Ovary (tissue), 9 donors: ENCODE data around the gene OR2H2. TPM values are rescaled to one million over a fixed set of nuclear protein-coding genes. Genes with fewer than 3 reads are reported as not detected.

Source experiments
- DNase-seq, 5 donors: peaks; one replicate each; pipeline ENCODE4 v3.0.0-alpha.2; 2019 to 2020
- H3K27ac ChIP-seq, 2 donors: fragments of 200-600 bp; one replicate each; pipeline versions ENCODE4 v1.5.1 to v1.8.0; 2019 to 2022
- H3K27me3 ChIP-seq: fragments of 200-600 bp; one replicate; pipeline ENCODE4 v1.8.0; 2022
- H3K36me3 ChIP-seq: fragments of 200-600 bp; sonication (generic); one replicate; pipeline ENCODE4 v1.5.1; 2019
- H3K4me1 ChIP-seq: one replicate; pipeline ENCODE4 v1.8.1; 2013; ENCODE audit warnings: mild to moderate bottlenecking, moderate library complexity; ENCODE audit not compliant: insufficient read depth
- H3K4me3 ChIP-seq: fragments of 200-600 bp; sonication (generic); one replicate; pipeline ENCODE4 v1.5.1; 2017
- H3K9me3 ChIP-seq, 2 donors: fragments of 200-600 bp in 1 of 2; sonication (generic) in 1 of 2; one replicate each; pipeline versions ENCODE4 v1.5.1 to v1.8.1; 2013 to 2019; ENCODE audit warnings: mild to moderate bottlenecking in 1 of 2, moderate library complexity in 1 of 2
- EP300 ChIP-seq: sonication (generic); formaldehyde crosslinking; IDR thresholded peaks from one replicate; pipeline ENCODE4 v1.6.1; 2017; ENCODE audit warnings: antibody characterized with exemption
- POLR2A ChIP-seq: fragments of 450-650 bp; IDR thresholded peaks from one replicate; pipeline ENCODE4 v1.6.1; 2017; ENCODE audit warnings: antibody characterized with exemption, mild to moderate bottlenecking, moderate library complexity
- WGBS, 3 donors: extraction: QIAGEN DNeasy Blood & Tissue Kit in 1 of 3; methylation state at CpG; one replicate each; pipeline versions ENCODE4 v1.1.5 to v1.1.7; 2013 to 2017; 5-methylcytosine and 5-hydroxymethylcytosine counted together
- intact Hi-C, 4 donors: fragments of 100-400 bp; cut with DNase I; formaldehyde crosslinking; loops; one replicate each; pipeline versions ENCODE4 v1.11.0 to v1.15.1; 2022 to 2023
- polyA plus RNA-seq, 2 donors: library from polyadenylated mRNA; stranded (reverse); fragments of 200-250 nt in 1 of 2; fragments of 350-450 nt in 1 of 2; fragmentation: Illumina TruSeq in 1 of 2; extraction: RNeasy Lipid Tissue Mini Kit (QIAGEN cat#74804) in 1 of 2; gene quantifications; one replicate each; pipeline ENCODE4 v1.2.3, GENCODE V29; 2013 to 2014
- total RNA-seq, 7 donors: library from RNA; depleted of rRNA in 2 of 7; stranded (reverse); fragments of >200 nt in 2 of 7; fragmentation: NEBNext Ultra II Directional in 3 of 7; extraction: Animal tissue kit (Norgen Biotek cat#: 25700) in 3 of 7; gene quantifications; one replicate each; pipeline versions ENCODE4 v1.1.0 to v1.2.4, GENCODE V29; 2016 to 2023
- TF ChIP-seq, protein P1 (sequence below), 3 donors: fragments of 450-650 bp in 2 of 3; fragments of 200-600 bp in 1 of 3; IDR thresholded peaks; one replicate each; pipeline versions ENCODE4 v1.5.1 to v1.8.0; 2016 to 2022; ENCODE audit warnings: antibody characterized with exemption in 3 of 3, mild to moderate bottlenecking in 1 of 3
- donor health status: DM: no; HTN: no; CAD: no; lungs with moderate emphysema.
- donor health status: DM: no; HTN: no; CAD: no.
- donor health status: Bipolar disorder and iron deficiency.
- donor health status: DM: yes; HTN: yes; CAD: no.
- donor health status: DM: no; HTN: no; CAD: no.
- donor health status: DM: yes; HTN: yes; CAD: no.

Gene OR2H2
- total and polyA plus RNA-seq, 9 donors, result not detected

- Histone ChIP-seq H3K27ac (no peak overlapping the region), H3K27me3 (no peaks in the 10 kb centered on the region), H3K9me3 (no peaks in the 10 kb centered on the region), H3K4me1 (no peaks in the 10 kb centered on the region), H3K4me3 (no peak overlapping the region), H3K36me3 (no peaks in the 10 kb centered on the region)
- intact Hi-C loops, result no loop called here
- TF ChIP-seq EP300, result no peak
- no peak for TF ChIP-seq POLR2A
- TF ChIP-seq, protein P1, sequence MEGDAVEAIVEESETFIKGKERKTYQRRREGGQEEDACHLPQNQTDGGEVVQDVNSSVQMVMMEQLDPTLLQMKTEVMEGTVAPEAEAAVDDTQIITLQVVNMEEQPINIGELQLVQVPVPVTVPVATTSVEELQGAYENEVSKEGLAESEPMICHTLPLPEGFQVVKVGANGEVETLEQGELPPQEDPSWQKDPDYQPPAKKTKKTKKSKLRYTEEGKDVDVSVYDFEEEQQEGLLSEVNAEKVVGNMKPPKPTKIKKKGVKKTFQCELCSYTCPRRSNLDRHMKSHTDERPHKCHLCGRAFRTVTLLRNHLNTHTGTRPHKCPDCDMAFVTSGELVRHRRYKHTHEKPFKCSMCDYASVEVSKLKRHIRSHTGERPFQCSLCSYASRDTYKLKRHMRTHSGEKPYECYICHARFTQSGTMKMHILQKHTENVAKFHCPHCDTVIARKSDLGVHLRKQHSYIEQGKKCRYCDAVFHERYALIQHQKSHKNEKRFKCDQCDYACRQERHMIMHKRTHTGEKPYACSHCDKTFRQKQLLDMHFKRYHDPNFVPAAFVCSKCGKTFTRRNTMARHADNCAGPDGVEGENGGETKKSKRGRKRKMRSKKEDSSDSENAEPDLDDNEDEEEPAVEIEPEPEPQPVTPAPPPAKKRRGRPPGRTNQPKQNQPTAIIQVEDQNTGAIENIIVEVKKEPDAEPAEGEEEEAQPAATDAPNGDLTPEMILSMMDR (IDR thresholded peaks at IDR 0.05), result no peak
- 89 to 95% (median 93%) methylated on average over 4 of the region's 4 CpGs for WGBS, 3 donors
- DNase-seq, result no peak
Observed at GRCh38 chr6:29610540-29610939, 25.6 kb downstream of the OR2H2 start.

DNA sequence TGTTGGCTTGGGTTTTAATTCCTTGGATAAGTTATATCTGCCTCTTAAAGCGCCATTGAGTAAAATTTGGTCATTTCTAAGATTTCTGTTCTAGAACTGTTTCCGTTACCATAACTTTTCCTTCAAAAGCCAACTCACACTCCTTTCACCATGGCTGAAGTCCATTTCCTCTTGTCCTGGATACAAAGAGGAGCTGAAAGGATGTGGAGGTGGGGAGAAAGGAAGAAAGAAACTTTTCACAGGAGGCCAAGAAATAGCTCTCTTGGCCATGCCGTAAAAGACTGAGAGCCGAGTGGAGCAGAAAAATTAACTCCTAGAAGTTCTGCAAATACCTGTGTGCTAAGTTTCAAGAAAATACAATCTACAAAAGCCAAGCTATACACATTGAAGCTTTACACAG is 26.5 kb downstream of the OR2H2 start:
- WGBS, 3 donors, result 78 to 80% (median 80%) methylated on average over 4 of the region's 4 CpGs
- no peak overlapping the region for H3K4me3 ChIP-seq

GRCh38 chr6:29617782-29618554 is 33.0 kb downstream of the OR2H2 start:
- Histone ChIP-seq H3K27ac (no peak overlapping the region), H3K9me3 (no peaks in the 10 kb centered on the region), H3K4me3 (no peak overlapping the region), H3K4me1 (no peaks in the 10 kb centered on the region), H3K36me3 (no peaks in the 10 kb centered on the region), H3K27me3 (no peaks in the 10 kb centered on the region)
- intact Hi-C loops, result no loop called here
- WGBS, 3 donors, result 93 to 94% (median 93%) methylated on average over 8 of the region's 8 CpGs
- no peak for DNase-seq
- TF ChIP-seq EP300 (no peak), POLR2A (no peak)
- TF ChIP-seq, protein P1 (IDR thresholded peaks at IDR 0.05), result no peak

More for the DNA sequence above, 26.5 kb downstream of the OR2H2 start:
- H3K9me3 ChIP-seq, result no peaks in the 10 kb centered on the region
- no peak overlapping the region for H3K27ac ChIP-seq
- no peak for DNase-seq
- H3K27me3 ChIP-seq, result no peaks in the 10 kb centered on the region
- TF ChIP-seq, protein P1 (IDR thresholded peaks at IDR 0.05), result no peak
- no peak for TF ChIP-seq EP300
- no peak for TF ChIP-seq POLR2A
- H3K36me3 ChIP-seq, result no peaks in the 10 kb centered on the region
- no peaks in the 10 kb centered on the region for H3K4me1 ChIP-seq
- intact Hi-C loops, result no loop called here

DNA sequence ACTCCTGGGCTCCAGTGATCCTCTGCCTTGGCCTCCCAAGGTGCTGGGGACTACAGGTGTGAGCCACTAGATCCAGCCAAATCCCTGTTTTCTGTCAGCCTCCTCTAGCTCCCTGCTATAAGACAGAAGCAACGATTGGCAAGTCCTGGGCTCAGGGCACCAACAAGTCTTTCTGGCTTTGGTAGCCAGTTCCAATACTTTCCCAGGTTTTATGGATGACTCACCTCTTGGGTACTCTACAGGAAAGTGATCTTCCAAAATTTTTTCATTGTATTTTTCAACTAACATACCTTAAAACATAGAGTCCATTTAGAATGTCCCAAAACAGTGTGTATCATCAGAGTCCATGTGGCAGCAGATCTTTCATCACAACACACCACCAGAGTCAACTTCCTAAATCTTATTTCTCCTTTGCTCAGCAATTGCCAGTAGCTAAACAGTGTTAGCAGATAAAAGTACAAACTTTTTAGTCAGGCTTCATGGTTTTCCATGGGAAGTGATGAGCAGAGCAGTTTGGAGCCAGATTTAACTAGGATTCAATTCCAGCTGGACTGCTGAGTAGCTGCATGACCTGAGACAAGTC is 34.7 kb downstream of the OR2H2 start:
- Histone ChIP-seq H3K9me3 (no peaks in the 10 kb centered on the region), H3K36me3 (no peaks in the 10 kb centered on the region), H3K27ac (no peak overlapping the region), H3K4me1 (no peaks in the 10 kb centered on the region), H3K27me3 (no peaks in the 10 kb centered on the region), H3K4me3 (no peak overlapping the region)
- no peak for TF ChIP-seq POLR2A
- TF ChIP-seq, protein P1 (IDR thresholded peaks at IDR 0.05), result no peak
- no peak for TF ChIP-seq EP300
- WGBS, 3 donors, result 63 to 89% (median 80%) methylated on average over 1 of the region's 1 CpG
- intact Hi-C loops, result no loop called here
- no peak for DNase-seq
